MM.1S (cell line): Measurements from ENCODE around the gene PSMA8.

ENCODE experiments used
- CTCF ChIP-seq: fragments of 300-600 bp; sonication (generic); IDR thresholded peaks from 2 replicates; pipeline ENCODE4 v1.5.1; 2016; ENCODE audit warnings: antibody characterized with exemption, low read length, mixed read lengths
- EZH2 ChIP-seq: fragments of 300-600 bp; sonication (generic); optimal IDR thresholded peaks from 2 replicates; pipeline ENCODE3; 2017; ENCODE audit warnings: low read depth, mild to moderate bottlenecking, antibody characterized with exemption, low read length, mixed read lengths

- TF ChIP-seq CTCF (no peak), EZH2 (no peak)
Observed at GRCh38 chr18:26104035-26104434, 29.6 kb upstream of the PSMA8 start.
